Smooth muscle cell (in vitro differentiated cells): ENCODE data around the gene CDK5RAP3. TPM values are rescaled to one million over a fixed set of nuclear protein-coding genes. Genes with fewer than 3 reads are reported as not detected.

ENCODE experiments used
- DNase-seq: peaks from one replicate; lab custom pipeline; 2025; ENCODE audit not compliant: unreplicated experiment; lab: John Stamatoyannopoulos, UW
- H2AFZ ChIP-seq: fragments of 200-600 bp; sonication (generic); 2 replicates; pipeline ENCODE4 v1.6.0; 2016; ENCODE audit warnings: antibody characterized with exemption, low read depth, mild to moderate bottlenecking
- H3F3A ChIP-seq: fragments of 200-600 bp; sonication (generic); 2 replicates; pipeline ENCODE4 v1.6.0; 2017; ENCODE audit warnings: antibody characterized with exemption, low read depth
- H3K27ac ChIP-seq: fragments of 200-600 bp; sonication (generic); 2 replicates; pipeline ENCODE4 v1.5.1; 2016; ENCODE audit warnings: low read depth, mild to moderate bottlenecking
- H3K27me3 ChIP-seq: fragments of 200-600 bp; sonication (generic); 2 replicates; pipeline ENCODE4 v1.6.1; 2016; ENCODE audit warnings: low read depth, mild to moderate bottlenecking
- H3K36me3 ChIP-seq: fragments of 200-600 bp; sonication (generic); 2 replicates; pipeline ENCODE4 v1.5.1; 2016; ENCODE audit warnings: low read depth
- H3K4me1 ChIP-seq: fragments of 200-600 bp; sonication (generic); 2 replicates; pipeline ENCODE4 v1.5.1; 2016; ENCODE audit warnings: low read depth
- H3K4me2 ChIP-seq: fragments of 200-600 bp; sonication (generic); 2 replicates; pipeline ENCODE4 v1.6.0; 2016; ENCODE audit warnings: mild to moderate bottlenecking
- H3K4me3 ChIP-seq: fragments of 200-600 bp; sonication (generic); 2 replicates; pipeline ENCODE4 v1.5.1; 2016; ENCODE audit warnings: mild to moderate bottlenecking
- H3K79me2 ChIP-seq: fragments of 200-600 bp; sonication (generic); 2 replicates; pipeline ENCODE4 v1.6.0; 2016; ENCODE audit warnings: low read depth, mild to moderate bottlenecking
- H3K9ac ChIP-seq: fragments of 200-600 bp; sonication (generic); 2 replicates; pipeline ENCODE4 v1.6.0; 2016; ENCODE audit warnings: low read depth
- H3K9me3 ChIP-seq: fragments of 200-600 bp; sonication (generic); replicated peaks from 2 replicates; pipeline ENCODE4 v1.5.1; 2016; ENCODE audit warnings: low read depth
- H4K20me1 ChIP-seq: fragments of 200-600 bp; sonication (generic); 2 replicates; pipeline ENCODE4 v1.6.0; 2016; ENCODE audit warnings: low read depth
- WGBS: methylation state at CpG from one replicate; pipeline ENCODE4 v1.1.7; 2016; ENCODE audit warnings: low lambda C conversion rate; 5-methylcytosine and 5-hydroxymethylcytosine counted together
- polyA plus RNA-seq: library from polyadenylated mRNA; unstranded; fragments of >200 nt; fragmentation: Nextera tagmentation; extraction: Ambion mirVana; gene quantifications from 2 replicates; pipeline ENCODE4 v1.2.1, GENCODE V29; 2016
- total RNA-seq: library from RNA; depleted of rRNA; stranded (reverse); fragments of >200 nt; gene quantifications from 2 replicates; pipeline ENCODE4 v1.2.3, GENCODE V29; 2014
- TF ChIP-seq, protein P1 (sequence below): fragments of 200-600 bp; sonication (generic); IDR thresholded peaks from 2 replicates; pipeline ENCODE4 v1.5.1; 2017; ENCODE audit warnings: borderline replicate concordance, mild to moderate bottlenecking, antibody characterized with exemption; ENCODE audit not compliant: insufficient read depth, poor library complexity, severe bottlenecking

The CDK5RAP3 gene
- total and polyA plus RNA-seq, 2 experiments from 2014 or later, result 79.6 to 119 TPM

DNA sequence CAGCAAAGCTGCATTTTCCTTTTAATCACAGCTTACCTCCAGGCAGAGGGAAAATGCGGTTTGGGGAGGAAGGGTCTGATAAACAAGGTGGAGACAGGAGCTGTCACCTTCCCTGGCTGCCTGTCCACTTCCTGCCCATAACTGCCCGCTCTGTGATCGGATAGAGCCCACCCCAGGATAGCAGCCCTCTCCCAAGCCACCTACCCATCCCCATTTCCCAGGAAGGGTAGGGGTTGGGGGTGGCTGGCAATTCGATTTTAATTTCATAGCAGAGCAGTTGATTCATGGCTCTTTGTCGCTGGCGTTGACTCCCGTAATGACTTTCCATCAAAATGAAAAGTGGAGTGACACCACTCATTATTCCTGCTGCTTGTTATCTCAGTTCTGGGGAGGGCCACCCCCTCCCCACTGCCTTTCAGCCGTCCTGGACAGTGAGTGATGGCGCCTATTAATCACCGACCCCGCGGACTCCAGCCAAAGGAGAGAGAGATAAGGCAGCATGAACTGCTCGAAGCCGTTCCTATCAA lies 11.2 kb downstream of the CDK5RAP3 start:
- TF ChIP-seq, protein P1, sequence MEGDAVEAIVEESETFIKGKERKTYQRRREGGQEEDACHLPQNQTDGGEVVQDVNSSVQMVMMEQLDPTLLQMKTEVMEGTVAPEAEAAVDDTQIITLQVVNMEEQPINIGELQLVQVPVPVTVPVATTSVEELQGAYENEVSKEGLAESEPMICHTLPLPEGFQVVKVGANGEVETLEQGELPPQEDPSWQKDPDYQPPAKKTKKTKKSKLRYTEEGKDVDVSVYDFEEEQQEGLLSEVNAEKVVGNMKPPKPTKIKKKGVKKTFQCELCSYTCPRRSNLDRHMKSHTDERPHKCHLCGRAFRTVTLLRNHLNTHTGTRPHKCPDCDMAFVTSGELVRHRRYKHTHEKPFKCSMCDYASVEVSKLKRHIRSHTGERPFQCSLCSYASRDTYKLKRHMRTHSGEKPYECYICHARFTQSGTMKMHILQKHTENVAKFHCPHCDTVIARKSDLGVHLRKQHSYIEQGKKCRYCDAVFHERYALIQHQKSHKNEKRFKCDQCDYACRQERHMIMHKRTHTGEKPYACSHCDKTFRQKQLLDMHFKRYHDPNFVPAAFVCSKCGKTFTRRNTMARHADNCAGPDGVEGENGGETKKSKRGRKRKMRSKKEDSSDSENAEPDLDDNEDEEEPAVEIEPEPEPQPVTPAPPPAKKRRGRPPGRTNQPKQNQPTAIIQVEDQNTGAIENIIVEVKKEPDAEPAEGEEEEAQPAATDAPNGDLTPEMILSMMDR, result no peak
- H3K4me2 ChIP-seq, result no peak overlapping the region
- H3K4me1 ChIP-seq, result peaks cover 14% of the 10 kb centered on the region
- no peak overlapping the region for H3K27ac ChIP-seq
- H3K9ac ChIP-seq, result no peak overlapping the region
- H2AFZ ChIP-seq, result no peak overlapping the region
- no peaks in the 10 kb centered on the region for H3F3A ChIP-seq
- no peaks in the 10 kb centered on the region for H4K20me1 ChIP-seq
- H3K9me3 ChIP-seq, result no peaks in the 10 kb centered on the region
- no peaks in the 10 kb centered on the region for H3K36me3 ChIP-seq
- H3K4me3 ChIP-seq, result no peak overlapping the region
- no peaks in the 10 kb centered on the region for H3K79me2 ChIP-seq
- H3K27me3 ChIP-seq, result no peaks in the 10 kb centered on the region
- no peak for DNase-seq
- 56% methylated on average over 14 of the region's 14 CpGs for WGBS

DNA sequence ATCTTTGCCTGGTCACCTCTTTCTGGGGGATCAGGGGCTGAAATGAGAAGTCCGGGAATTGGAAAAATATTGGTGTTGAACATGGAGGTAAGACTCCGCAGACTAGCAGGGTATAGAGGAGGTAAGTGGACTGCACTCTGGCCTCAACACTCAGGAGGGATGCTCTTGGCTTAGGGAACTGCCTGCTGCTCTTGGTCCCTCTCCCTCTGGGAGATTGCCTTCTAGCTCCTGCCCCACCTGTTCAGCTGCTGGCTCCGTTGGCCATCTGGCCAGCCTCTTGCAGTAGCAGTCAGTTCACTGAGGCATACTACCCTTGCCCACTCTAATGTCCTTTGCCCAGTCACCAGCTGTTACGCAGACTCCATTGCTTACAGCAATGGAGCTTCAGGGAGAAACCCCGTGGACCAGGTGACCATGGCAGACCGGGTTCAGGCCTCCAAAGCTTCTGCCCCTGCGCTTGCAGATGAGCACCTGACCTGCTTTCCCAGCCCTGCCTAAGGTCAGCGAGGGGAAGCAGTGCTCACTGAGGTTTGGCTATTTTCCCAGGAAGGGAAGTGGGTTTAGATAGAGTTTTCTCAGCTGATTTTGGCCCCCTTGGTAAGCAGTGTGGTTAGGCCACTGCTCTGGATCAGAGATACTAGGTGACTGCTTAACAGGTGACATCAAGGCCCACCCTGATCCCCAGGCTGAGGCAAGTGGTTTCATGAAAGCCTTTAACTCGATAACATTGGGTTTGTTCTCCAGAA lies 11.9 kb downstream of the CDK5RAP3 start:
- peaks cover 21% of the 10 kb centered on the region for H3K4me1 ChIP-seq
- peaks cover 4% of the 10 kb centered on the region for H3F3A ChIP-seq
- no peaks in the 10 kb centered on the region for H3K9me3 ChIP-seq
- H3K27ac ChIP-seq, result no peak overlapping the region
- H3K79me2 ChIP-seq, result no peaks in the 10 kb centered on the region
- WGBS, result 96% methylated on average over 9 of the region's 9 CpGs
- H2AFZ ChIP-seq, result no peak overlapping the region
- H3K4me2 ChIP-seq, result no peak overlapping the region
- no peaks in the 10 kb centered on the region for H3K27me3 ChIP-seq
- H4K20me1 ChIP-seq, result no peaks in the 10 kb centered on the region
- no peaks in the 10 kb centered on the region for H3K36me3 ChIP-seq
- H3K9ac ChIP-seq, result no peak overlapping the region
- no peak for DNase-seq
- TF ChIP-seq, protein P1, result no peak
- H3K4me3 ChIP-seq, result no peak overlapping the region

DNA sequence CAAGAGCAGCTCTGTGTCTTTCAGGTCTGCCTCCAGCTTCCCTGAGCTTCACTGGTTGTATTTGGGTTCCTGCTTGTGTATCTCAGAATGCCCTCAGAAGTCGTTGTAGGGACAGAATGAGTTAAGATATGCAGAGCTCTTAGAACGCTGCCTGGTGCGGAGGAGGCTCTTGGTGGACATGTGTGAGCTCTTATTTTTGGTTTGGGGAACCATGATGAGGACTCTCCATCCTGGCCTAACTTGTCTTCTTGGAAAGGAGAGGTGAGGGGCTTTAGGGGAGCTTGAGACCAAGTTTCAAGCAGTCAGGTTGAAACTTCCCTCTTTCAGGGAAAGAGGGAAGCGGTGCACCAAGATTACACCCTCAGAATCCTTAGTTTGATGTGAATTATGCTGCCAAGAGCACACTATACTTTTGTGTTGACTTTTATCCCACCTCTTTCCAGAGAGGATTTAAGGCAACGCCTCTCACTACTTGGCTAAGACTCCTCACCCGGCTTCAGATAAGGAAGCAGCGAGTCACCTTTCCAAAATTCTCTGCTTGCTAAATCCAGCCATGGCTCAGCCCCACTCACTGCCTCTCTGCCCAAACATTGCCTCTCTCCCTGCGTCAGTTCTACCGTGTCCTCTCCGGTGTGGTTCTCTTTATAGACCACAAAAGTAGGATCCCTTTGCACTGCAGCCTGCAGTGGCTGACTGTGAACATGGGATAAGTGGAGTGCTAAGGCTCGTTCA lies 12.7 kb downstream of the CDK5RAP3 start:
- H3K27ac ChIP-seq, result no peak overlapping the region
- H3K36me3 ChIP-seq, result no peaks in the 10 kb centered on the region
- H4K20me1 ChIP-seq, result no peaks in the 10 kb centered on the region
- peaks cover 24% of the 10 kb centered on the region for H3K4me1 ChIP-seq
- TF ChIP-seq, protein P1, result no peak
- H3F3A ChIP-seq, result peaks cover 6% of the 10 kb centered on the region
- no peaks in the 10 kb centered on the region for H3K9me3 ChIP-seq
- DNase-seq, result no peak
- WGBS, result 60% methylated on average over 11 of the region's 11 CpGs
- no peaks in the 10 kb centered on the region for H3K79me2 ChIP-seq
- no peak overlapping the region for H2AFZ ChIP-seq
- no peak overlapping the region for H3K4me2 ChIP-seq
- H3K4me3 ChIP-seq, result no peak overlapping the region
- H3K9ac ChIP-seq, result no peak overlapping the region
- H3K27me3 ChIP-seq, result no peaks in the 10 kb centered on the region
